ENCODE data around the gene OR1J4.

Gene OR1J4

GRCh38 chr9:122479062-122479461 is 39.9 kb upstream of the OR1J4 start:
- Histone ChIP-seq H3K4me2 (ENCODE audit: low read length) (no peak overlapping the region), H3K27me3 (ENCODE audit: control insufficient read depth, insufficient read depth, low read length) (no peaks in the 10 kb centered on the region), H3K79me2 (no peaks in the 10 kb centered on the region), H3K36me3 (ENCODE audit: control insufficient read depth, insufficient read depth, low read length) (no peaks in the 10 kb centered on the region), H3K27ac (no peak overlapping the region), H3K4me1 (no peaks in the 10 kb centered on the region), H3K9ac (no peak overlapping the region), H2AFZ (no peak overlapping the region), H3K4me3 (ENCODE audit: low read depth, low read length) (no peak overlapping the region), H3K9me3 (ENCODE audit: control insufficient read depth, low read length) (no peaks in the 10 kb centered on the region)
- no peak for TF ChIP-seq CTCF (IDR thresholded peaks at IDR 0.05)

- no peaks in the 10 kb centered on the region for H3K27me3 ChIP-seq (ENCODE audit: control insufficient read depth, insufficient read depth, low read length)
- TF ChIP-seq CTCF (IDR thresholded peaks at IDR 0.05): peak; percentile 35
- H3K4me2 ChIP-seq (ENCODE audit: low read length): no peak overlapping the region
- no peak overlapping the region for H3K27ac ChIP-seq
- H3K9ac ChIP-seq: no peak overlapping the region
- H3K4me1 ChIP-seq: no peaks in the 10 kb centered on the region
- no peak overlapping the region for H2AFZ ChIP-seq
- no peaks in the 10 kb centered on the region for H3K9me3 ChIP-seq (ENCODE audit: control insufficient read depth, low read length)
- no peak overlapping the region for H3K4me3 ChIP-seq (ENCODE audit: low read depth, low read length)
- no peaks in the 10 kb centered on the region for H3K36me3 ChIP-seq (ENCODE audit: control insufficient read depth, insufficient read depth, low read length)
- no peaks in the 10 kb centered on the region for H3K79me2 ChIP-seq
Measured at GRCh38 chr9:122498883-122499288, 20.1 kb upstream of the OR1J4 start.

GRCh38 chr9:122506964-122507363 is 12.0 kb upstream of the OR1J4 start:
- no peak overlapping the region for H3K9ac ChIP-seq
- H3K79me2 ChIP-seq: no peaks in the 10 kb centered on the region
- no peak for TF ChIP-seq CTCF (IDR thresholded peaks at IDR 0.05)
- H3K36me3 ChIP-seq (ENCODE audit: control insufficient read depth, insufficient read depth, low read length): no peaks in the 10 kb centered on the region
- H3K4me3 ChIP-seq (ENCODE audit: low read depth, low read length): no peak overlapping the region
- H3K4me2 ChIP-seq (ENCODE audit: low read length): no peak overlapping the region
- no peak overlapping the region for H2AFZ ChIP-seq
- no peaks in the 10 kb centered on the region for H3K27me3 ChIP-seq (ENCODE audit: control insufficient read depth, insufficient read depth, low read length)
- H3K4me1 ChIP-seq: no peaks in the 10 kb centered on the region
- H3K9me3 ChIP-seq (ENCODE audit: control insufficient read depth, low read length): no peaks in the 10 kb centered on the region
- H3K27ac ChIP-seq: no peak overlapping the region

GRCh38 chr9:122510502-122510901 is 8.4 kb upstream of the OR1J4 start, which contains the start of gene OR1J2:
TSS of gene OR1J2 (plus strand) at chr9:122510802. CDS start at chr9:122510802, 0 bp downstream.
- H3K4me1 ChIP-seq: no peaks in the 10 kb centered on the region
- no peak within 1 kb of the TSS for H3K4me2 ChIP-seq (ENCODE audit: low read length)
- H3K9ac ChIP-seq: no peak within 1 kb of the TSS
- no peak for TF ChIP-seq CTCF (IDR thresholded peaks at IDR 0.05)
- no peak within 1 kb of the TSS for H2AFZ ChIP-seq
- H3K9me3 ChIP-seq (ENCODE audit: control insufficient read depth, low read length): no peaks in the 10 kb centered on the region
- no peak within 1 kb of the TSS for H3K4me3 ChIP-seq (ENCODE audit: low read depth, low read length)
- H3K79me2 ChIP-seq: no peaks in the 10 kb centered on the region
- no peaks in the 10 kb centered on the region for H3K27me3 ChIP-seq (ENCODE audit: control insufficient read depth, insufficient read depth, low read length)
- H3K27ac ChIP-seq: no peak within 1 kb of the TSS
- no peaks in the 10 kb centered on the region for H3K36me3 ChIP-seq (ENCODE audit: control insufficient read depth, insufficient read depth, low read length)

GRCh38 chr9:122518226-122518625 is 715 bp upstream of the OR1J4 start:
- no peaks in the 10 kb centered on the region for H3K9me3 ChIP-seq (ENCODE audit: control insufficient read depth, low read length)
- H3K4me2 ChIP-seq (ENCODE audit: low read length): no peak overlapping the region
- no peak overlapping the region for H3K27ac ChIP-seq
- H3K79me2 ChIP-seq: no peaks in the 10 kb centered on the region
- H2AFZ ChIP-seq: no peak overlapping the region
- H3K36me3 ChIP-seq (ENCODE audit: control insufficient read depth, insufficient read depth, low read length): no peaks in the 10 kb centered on the region
- H3K4me1 ChIP-seq: no peaks in the 10 kb centered on the region
- no peak overlapping the region for H3K4me3 ChIP-seq (ENCODE audit: low read depth, low read length)
- TF ChIP-seq CTCF (IDR thresholded peaks at IDR 0.05): no peak
- H3K27me3 ChIP-seq (ENCODE audit: control insufficient read depth, insufficient read depth, low read length): no peaks in the 10 kb centered on the region
- no peak overlapping the region for H3K9ac ChIP-seq

Data from parathyroid adenoma (tissue), 2 donors.